Peyer's patch (tissue), 4 donors: ENCODE data around the gene GNB2.

Experiments used
- CTCF ChIP-seq, 6 experiments: fragments of 450-650 bp in 4 of 6; fragments of 200-600 bp in 2 of 6; sonication (generic) in 1 of 6; IDR thresholded peaks; one replicate each; pipeline ENCODE4 v1.5.1; 2017 to 2019; ENCODE audit warnings: antibody characterized with exemption in 6 of 6, mild to moderate bottlenecking in 3 of 6, moderate library complexity in 1 of 6
- POLR2A ChIP-seq, 2 donors: fragments of 450-650 bp; IDR thresholded peaks; one replicate each; pipeline ENCODE4 v1.5.1; 2017; ENCODE audit warnings: antibody characterized with exemption in 2 of 2, mild to moderate bottlenecking in 2 of 2, moderate library complexity in 2 of 2

GRCh38 chr7:100679927-100680575, 6.5 kb downstream of the GNB2 start:
- no peak for TF ChIP-seq CTCF (IDR thresholded peaks at IDR 0.05)
- no peak for TF ChIP-seq POLR2A (IDR thresholded peaks at IDR 0.05)
